HCEC 1CT (cell line): Measurements from ENCODE around the gene ALPG.

Experiments used
- DNase-seq: peaks from one replicate; pipeline ENCODE4 v3.0.0-alpha.2; 2017

ALPG gene

DNA sequence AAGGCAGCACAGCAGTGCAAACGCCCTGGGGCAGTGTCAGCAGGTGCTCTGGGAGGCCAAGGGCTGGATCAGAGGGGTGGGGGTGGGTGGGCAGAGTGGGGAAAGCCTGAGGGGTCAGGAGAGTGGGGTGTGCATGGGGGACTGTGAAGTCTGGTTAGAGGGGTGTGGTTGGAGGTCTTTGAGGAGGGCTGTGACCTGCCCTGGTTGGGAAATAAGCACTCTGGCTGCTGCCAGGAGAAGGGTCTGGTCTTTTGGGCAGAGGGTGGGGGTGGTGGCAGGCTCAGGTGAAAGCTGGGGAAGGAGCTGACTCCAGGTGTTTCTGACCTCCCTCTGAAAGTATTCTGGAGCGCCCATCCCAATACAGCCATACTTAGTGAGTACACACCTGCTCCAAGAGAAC lies 53.5 kb downstream of the ALPG start:
- no peak for DNase-seq
